MCF 10A (cell line): Measurements from ENCODE around the gene XIRP1. TPM values are rescaled to one million over a fixed set of nuclear protein-coding genes. Genes with fewer than 3 reads are reported as not detected.
"Not testable (repeated sequence)": the region's sequence is repeated elsewhere in the genome, so short reads cannot be mapped to it uniquely, and the experiment has no call there.

Experiments
- BruUV-seq: library from RNA; stranded (reverse); fragments of 400-500 nt; replicated peaks from 2 replicates; lab custom pipeline; 2021; lab: Mats Ljungman, UMichigan
- CTCF ChIA-PET: fragments of 300-600 bp; sonication (Branson Sonifier 250); formaldehyde crosslinking; extraction: SDS; loops from one replicate; lab custom pipeline; 2021; ENCODE audit warnings: antibody characterized with exemption, inconsistent platforms; lab: Yijun Ruan, JAX
- POLR2A ChIA-PET: fragments of 300-600, 350-650 bp; sonication (Branson Sonifier 250); formaldehyde crosslinking; extraction: SDS; loops from one replicate; lab custom pipeline; 2020; ENCODE audit warnings: antibody characterized with exemption, inconsistent platforms; lab: Yijun Ruan, JAX
- DNase-seq: peaks from one replicate; pipeline ENCODE4 v3.0.0-alpha.2; 2018; ENCODE audit not compliant: unreplicated experiment
- H3K27ac Mint-ChIP-seq: one replicate; pipeline ENCODE4 v1.8.0; 2022; ENCODE audit warnings: mild to moderate bottlenecking, low read depth, mixed read lengths; ENCODE audit not compliant: unreplicated experiment
- H3K27me3 Mint-ChIP-seq: one replicate; pipeline ENCODE4 v1.8.0; 2022; ENCODE audit warnings: mixed read lengths; ENCODE audit not compliant: insufficient read depth, unreplicated experiment
- H3K36me3 Mint-ChIP-seq: one replicate; pipeline ENCODE4 v1.8.0; 2022; ENCODE audit warnings: mild to moderate bottlenecking, moderate library complexity, mixed read lengths; ENCODE audit not compliant: insufficient read depth, unreplicated experiment
- H3K4me1 Mint-ChIP-seq: one replicate; pipeline ENCODE4 v1.8.0; 2022; ENCODE audit warnings: mixed read lengths; ENCODE audit not compliant: insufficient read depth, unreplicated experiment
- H3K4me3 Mint-ChIP-seq: one replicate; pipeline ENCODE4 v1.8.0; 2022; ENCODE audit warnings: mild to moderate bottlenecking, moderate library complexity, mixed read lengths; ENCODE audit not compliant: unreplicated experiment
- H3K9me3 Mint-ChIP-seq: one replicate; pipeline ENCODE4 v1.8.0; 2022; ENCODE audit warnings: mixed read lengths; ENCODE audit not compliant: unreplicated experiment
- CTCF ChIP-seq: fragments of 200-600 bp; IDR thresholded peaks from one replicate; pipeline ENCODE4 v1.8.0; 2022; ENCODE audit warnings: antibody characterized with exemption, mild to moderate bottlenecking; ENCODE audit not compliant: unreplicated experiment
- intact Hi-C: fragments of 100-400 bp; cut with micrococcal nuclease; formaldehyde crosslinking; loops from 2 replicates; pipeline ENCODE4 v1.14.1; 2022
- total RNA-seq: library from RNA; stranded (reverse); gene quantifications from 2 replicates; pipeline ENCODE4 v1.2.3, GENCODE V29; 2022

The XIRP1 gene
- total RNA-seq, 1 experiment from 2014 or later = not detected

GRCh38 chr3:39232859-39233258, 40.5 kb upstream of the XIRP1 start:
- no peak for DNase-seq
- Mint-ChIP-seq H3K36me3 (no peaks in the 10 kb centered on the region), H3K9me3 (no peaks in the 10 kb centered on the region), H3K4me1 (no peaks in the 10 kb centered on the region), H3K4me3 (no peak overlapping the region), H3K27ac (no peak overlapping the region), H3K27me3 (peaks cover 68% of the 10 kb centered on the region)
- CTCF ChIA-PET = interaction anchor here (1.0 to 2.3 kb wide), 3 partner anchors 14 to 106 kb away, joined by 3 to 11 read pairs (median 7); no protein-coding TSS in a partner anchor
- no TSS peak for BruUV-seq
- POLR2A ChIA-PET = no interaction called here
- intact Hi-C loops = no loop called here
- TF ChIP-seq CTCF = no peak

- no peaks in the 10 kb centered on the region for H3K9me3 Mint-ChIP-seq
- TF ChIP-seq CTCF = no peak
- no peak for DNase-seq
- no peaks in the 10 kb centered on the region for H3K36me3 Mint-ChIP-seq
- POLR2A ChIA-PET = no interaction called here
- BruUV-seq = no TSS peak
- H3K4me1 Mint-ChIP-seq = no peaks in the 10 kb centered on the region
- H3K27ac Mint-ChIP-seq = no peak overlapping the region
- intact Hi-C loops = no loop called here
- peaks cover 63% of the 10 kb centered on the region for H3K27me3 Mint-ChIP-seq
- no peak overlapping the region for H3K4me3 Mint-ChIP-seq
- CTCF ChIA-PET = interaction anchor here (0.6 kb wide), 1 partner anchor 41 kb away, joined by 3 read pairs; no protein-coding TSS in a partner anchor
Measured at GRCh38 chr3:39230453-39230852, 38.1 kb upstream of the XIRP1 start.

- Mint-ChIP-seq H3K27ac (no peak overlapping the region), H3K4me3 (no peak overlapping the region), H3K9me3 (no peaks in the 10 kb centered on the region), H3K4me1 (no peaks in the 10 kb centered on the region), H3K27me3 (peaks cover 63% of the 10 kb centered on the region), H3K36me3 (no peaks in the 10 kb centered on the region)
- no TSS peak for BruUV-seq
- intact Hi-C loops = no loop called here
- no peak for DNase-seq
- POLR2A ChIA-PET = interaction anchor here (0.7 kb wide), 1 partner anchor 15 kb away, joined by 3 read pairs; no protein-coding TSS in a partner anchor
- TF ChIP-seq CTCF = no peak
- CTCF ChIA-PET = interaction anchor here (1.2 kb wide), 1 partner anchor 60 kb away, joined by 4 read pairs; no protein-coding TSS in a partner anchor
Measured at GRCh38 chr3:39228496-39228895, 36.1 kb upstream of the XIRP1 start.

- H3K9me3 Mint-ChIP-seq, H3K4me1 Mint-ChIP-seq, POLR2A ChIA-PET, intact Hi-C loops, H3K36me3 Mint-ChIP-seq, H3K4me3 Mint-ChIP-seq, BruUV-seq, H3K27ac Mint-ChIP-seq, CTCF ChIA-PET, DNase-seq: not testable (repeated sequence)
- H3K27me3 Mint-ChIP-seq = peaks cover 65% of the 10 kb centered on the region
Measured at GRCh38 chr3:39227596-39227995, 35.2 kb upstream of the XIRP1 start.
